ENCODE measurements around the gene CORIN. TPM values are rescaled to one million over a fixed set of nuclear protein-coding genes. Genes with fewer than 3 reads are reported as not detected.
A peak's percentile ranks its signal among the peaks of the same experiment; 100 is the strongest.

Gene CORIN
- polyA plus RNA-seq, 1 donor: 1.4 TPM

DNA sequence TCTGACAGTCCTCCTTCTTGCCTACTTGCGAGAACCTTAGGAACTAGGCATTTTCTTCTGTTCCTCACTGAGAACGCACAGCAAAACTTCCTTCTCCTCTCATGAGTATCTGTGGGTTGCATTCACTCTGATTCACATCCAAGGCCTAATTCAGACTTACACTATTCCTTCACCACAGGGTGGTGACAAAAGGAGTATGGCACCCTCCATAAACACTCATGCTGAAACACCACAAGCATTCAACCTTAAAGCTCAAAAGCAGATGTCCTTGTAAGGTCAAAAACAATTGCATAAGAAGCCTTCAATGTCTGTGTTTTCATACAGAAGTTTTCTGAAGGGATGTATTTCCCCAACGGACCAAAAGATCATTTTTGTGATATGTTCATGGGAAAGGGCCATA is 147.3 kb downstream of the CORIN start:
- DNase-seq (ENCODE audit: low read depth): no peak

DNA sequence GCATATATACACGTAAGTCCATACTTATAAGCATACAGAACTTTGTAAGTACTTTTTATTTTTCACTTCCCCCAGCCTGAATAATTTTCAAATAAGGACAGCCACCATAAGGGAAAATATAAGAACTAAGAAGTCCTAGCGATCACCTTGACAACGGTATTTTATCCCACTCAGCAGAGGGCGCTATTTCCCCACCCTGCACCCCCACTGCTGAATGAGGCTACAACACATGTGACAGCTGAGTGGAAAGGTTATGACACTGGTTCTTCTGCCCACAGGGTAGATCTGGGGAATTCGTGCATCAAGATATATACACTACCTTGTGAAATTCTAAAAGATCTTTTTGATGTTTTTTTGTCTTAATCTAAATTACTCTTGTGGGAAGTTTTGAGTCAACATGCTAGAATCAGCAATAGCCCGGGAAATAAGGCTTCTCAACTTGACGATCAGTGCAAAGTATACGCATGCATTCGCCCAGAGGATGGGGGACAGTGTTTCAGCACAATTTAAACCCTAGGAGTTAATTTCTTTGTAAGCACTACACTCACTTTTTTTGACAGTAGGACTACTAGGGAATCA is 151.5 kb downstream of the CORIN start:
- DNase-seq (ENCODE audit: low read depth): no peak

DNA sequence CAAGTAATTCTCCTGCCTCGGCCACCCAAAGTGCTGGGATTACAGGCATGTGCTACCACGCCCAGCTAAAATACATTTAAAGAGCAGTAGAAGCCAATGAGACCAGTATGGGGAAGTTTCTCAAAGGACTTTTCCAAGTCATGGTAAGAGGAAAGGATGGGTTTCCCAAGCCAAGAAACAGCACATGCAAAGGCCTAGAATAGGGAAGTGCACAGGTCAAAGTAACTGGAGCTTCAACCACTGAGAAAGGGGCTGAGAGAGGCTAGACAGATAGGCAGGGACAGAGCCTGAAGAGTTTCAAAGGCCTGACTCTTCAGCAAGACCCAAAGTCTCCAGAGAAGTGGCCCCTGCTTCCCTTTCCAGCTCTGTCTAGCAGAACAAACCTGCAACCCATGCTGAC is 162.1 kb downstream of the CORIN start:
- DNase-seq (ENCODE audit: low read depth): no peak

DNA sequence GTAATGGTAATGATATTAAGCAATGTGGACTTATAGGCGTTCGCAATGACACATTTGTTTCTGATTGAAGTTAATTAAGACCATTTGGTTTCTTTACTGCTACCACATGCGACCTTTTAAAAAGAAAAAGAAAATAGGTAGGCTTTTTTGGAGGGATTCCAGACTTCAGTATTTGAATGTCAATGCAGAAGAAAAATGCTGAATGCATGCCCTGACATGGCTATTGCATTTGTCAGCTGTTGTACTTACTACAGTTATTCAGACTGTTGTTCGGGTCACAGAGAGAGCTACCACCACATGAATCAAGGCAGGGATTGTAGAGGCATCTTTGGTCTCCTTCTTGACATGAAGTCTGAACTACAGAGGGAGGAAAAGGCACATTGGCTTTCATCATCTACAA is 163.7 kb downstream of the CORIN start:
- DNase-seq (ENCODE audit: low read depth): no peak

DNA sequence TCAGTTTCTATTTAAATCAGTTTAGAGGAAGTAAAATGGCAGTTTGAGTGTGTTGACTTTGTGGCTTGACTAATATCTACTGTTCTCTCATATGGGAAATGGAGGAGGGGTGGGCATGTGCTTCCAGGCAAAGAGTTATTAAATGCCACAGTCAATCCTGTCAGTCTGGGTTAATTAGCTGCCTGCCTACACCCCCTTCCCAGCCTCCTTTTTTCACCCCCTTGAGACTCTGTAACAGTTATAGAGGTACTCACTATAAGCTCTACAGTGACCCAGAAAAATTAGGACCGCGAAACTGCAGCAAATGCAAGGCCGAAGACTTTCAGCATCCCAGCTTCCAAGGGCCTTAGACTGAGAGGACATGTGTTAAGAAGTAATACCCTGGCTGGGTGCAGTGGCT is 165.2 kb downstream of the CORIN start:
- no peak for DNase-seq (ENCODE audit: low read depth)

DNA sequence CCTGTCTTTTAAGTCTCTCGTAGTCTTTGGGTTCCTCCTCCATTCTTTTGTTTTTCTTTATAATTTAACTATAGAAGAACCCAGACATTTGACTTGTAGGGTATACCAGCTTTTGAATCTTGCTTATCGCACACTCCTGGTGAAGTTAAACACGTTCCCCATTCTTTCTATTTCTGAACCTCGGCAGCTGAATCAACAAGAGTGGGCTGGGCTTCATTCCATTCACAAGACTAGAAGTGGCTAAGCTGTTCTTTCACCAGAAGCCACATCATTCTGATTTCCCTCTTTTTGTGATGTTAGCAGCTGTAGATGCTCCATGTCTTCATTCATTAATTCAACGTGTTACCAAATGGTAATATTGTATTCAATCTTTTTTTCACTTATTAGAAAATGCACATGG is 167.9 kb downstream of the CORIN start:
- DNase-seq (ENCODE audit: low read depth): no peak

DNA sequence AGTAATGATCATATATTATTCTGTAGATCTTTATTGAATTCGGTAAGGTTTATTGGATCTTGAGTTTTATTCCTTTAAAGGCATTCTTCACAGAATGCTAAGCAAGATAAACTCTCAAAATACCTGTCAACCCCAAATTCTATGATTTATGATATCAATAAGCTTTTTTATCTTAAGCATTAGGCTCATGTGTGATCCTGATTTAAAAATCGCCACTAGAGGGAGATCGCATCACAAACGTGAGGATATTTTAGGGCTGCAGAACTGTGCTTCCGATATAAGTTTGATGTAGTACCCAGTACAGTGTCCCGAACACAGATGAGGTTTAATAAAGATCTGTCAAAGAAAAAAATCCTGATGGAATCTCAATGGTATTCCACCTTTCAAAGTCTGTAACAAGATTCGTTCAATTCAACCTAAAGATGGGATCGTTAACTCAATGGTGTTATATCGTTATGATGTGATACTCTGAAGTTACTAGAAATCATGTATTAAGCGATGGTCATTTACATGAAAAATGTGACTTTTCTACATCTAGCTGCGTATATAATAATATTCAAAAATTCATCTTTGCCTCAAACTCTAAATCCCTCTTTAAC is 169.0 kb downstream of the CORIN start:
- DNase-seq (ENCODE audit: low read depth): peak; percentile 28

DNA sequence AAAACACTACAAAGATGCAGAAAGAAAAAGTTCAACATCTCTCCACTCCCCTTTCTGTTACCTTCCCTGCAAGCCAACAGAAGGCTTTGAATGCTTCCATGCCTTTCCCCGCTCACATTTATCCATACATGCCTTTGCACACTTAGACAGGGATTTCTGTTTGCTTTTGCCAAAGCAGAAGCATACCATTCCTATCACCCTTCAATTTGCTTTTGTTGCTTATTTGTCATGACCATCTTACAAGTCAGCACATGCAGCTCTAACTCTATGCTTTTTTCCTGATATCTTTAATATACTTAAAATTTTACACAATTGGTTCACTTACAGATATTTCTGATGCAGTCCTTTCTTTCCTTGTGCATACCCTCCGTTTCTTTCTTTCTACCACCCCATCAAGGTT is 169.6 kb downstream of the CORIN start:
- no peak for DNase-seq (ENCODE audit: low read depth)

DNA sequence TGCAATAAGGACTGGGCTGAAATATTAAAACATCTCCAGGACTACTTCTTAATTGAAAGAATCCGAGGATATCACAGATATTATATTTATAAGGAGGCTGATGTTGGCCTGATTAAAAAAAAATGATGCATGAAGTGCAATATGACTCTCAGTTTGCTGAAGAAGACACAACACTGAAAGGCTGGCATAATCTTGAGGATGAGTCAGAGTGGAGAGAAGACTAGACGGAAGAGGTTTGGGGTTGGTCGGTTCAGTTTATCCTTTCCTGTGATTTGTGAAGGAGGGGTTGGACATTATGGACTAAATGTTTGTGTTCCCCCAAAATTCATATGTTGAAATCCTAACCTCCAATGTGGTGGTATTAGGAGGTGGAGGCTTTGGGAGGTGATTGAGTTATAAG is 170.3 kb downstream of the CORIN start:
- DNase-seq (ENCODE audit: low read depth): no peak

DNA sequence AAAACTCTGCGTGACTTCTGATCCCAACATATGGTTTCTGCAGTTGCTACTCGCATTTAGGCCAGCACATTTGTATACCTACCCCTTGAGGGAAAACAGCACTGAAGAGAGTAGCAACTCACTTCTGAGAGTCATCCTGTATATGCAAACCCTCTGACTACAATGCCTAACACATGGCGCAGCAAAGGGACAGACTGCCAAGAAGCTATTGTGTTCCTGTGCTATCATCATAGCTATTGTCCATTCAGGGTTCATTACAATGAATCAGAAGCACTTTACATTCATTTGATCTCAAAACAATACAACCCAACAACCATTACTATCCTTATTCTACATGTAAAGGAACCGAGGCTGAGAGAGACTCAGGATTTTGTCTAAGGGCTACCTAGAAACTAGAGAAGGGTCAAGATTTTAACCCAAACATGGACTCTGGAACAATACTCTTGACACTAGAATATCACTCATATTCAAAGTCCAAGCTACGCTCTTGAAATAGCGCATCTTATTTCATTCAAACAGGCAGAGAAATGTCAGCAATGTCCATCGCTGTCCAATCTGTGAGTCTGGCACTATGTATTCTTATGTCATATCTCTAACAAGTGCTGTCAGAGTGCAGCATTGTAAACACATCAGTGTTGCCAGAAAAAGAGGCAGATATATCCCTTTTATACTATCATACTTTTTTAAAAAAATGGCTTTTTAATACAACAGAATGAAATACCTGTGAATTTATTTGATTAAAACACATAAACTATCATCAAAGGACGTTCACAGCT is 173.6 kb downstream of the CORIN start:
- no peak for DNase-seq (ENCODE audit: low read depth)

DNA sequence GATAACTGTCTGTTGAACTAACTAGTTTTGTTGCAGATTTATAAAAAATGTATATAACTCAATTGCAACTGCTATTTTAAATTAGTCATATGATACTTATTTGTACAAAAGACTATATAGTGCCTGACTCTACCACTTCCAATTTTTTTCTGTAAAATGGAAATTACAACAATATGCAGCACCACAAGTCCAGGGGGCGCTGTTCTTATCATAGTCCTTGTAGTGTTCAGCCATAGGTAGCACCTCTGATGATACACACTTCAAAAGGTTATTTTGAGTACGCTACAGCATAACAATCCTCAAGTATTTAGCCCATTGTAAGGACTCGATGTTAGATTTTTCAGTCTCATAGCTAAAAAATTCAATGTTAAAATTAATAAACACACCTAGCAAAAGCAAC is 174.9 kb downstream of the CORIN start:
- no peak for DNase-seq (ENCODE audit: low read depth)

DNA sequence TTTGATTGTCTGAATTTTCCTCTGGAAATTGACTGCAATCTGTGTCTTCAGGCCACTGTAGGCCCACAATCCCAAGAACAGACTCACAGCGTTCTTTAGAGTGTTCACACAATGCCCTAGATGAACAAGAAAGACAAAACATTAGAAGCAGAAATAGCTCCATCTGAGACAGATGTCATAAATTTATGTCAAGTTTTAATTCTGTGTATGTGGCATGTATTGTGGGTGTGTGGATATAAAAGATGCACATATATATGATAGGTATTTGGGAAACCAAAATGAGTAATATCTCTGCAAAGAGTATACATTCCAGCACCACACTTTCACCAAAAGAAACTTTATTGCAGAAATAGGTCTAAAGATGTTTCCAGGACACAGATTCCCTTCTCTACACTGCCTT is 176.1 kb downstream of the CORIN start:
- no peak for DNase-seq (ENCODE audit: low read depth)

DNA sequence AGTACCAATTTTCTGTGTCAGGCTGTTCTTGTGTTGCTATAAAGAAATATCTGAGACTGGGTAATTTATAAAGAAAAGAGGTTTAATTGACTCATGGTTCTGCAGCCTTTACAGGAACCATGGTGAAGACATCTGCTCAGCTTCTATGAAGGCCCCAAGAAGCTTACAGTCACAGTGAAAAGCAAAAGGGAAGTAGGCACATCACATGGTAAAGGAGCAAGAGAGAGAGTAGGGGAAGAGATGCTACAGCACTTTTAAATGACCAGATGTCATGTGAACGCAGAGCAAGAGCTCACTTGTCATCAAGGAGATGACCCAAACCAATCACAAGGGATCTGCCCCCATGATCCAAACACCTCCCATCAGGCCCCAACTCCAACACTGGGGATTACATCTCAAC is 178.5 kb downstream of the CORIN start:
- no peak for DNase-seq (ENCODE audit: low read depth)

DNA sequence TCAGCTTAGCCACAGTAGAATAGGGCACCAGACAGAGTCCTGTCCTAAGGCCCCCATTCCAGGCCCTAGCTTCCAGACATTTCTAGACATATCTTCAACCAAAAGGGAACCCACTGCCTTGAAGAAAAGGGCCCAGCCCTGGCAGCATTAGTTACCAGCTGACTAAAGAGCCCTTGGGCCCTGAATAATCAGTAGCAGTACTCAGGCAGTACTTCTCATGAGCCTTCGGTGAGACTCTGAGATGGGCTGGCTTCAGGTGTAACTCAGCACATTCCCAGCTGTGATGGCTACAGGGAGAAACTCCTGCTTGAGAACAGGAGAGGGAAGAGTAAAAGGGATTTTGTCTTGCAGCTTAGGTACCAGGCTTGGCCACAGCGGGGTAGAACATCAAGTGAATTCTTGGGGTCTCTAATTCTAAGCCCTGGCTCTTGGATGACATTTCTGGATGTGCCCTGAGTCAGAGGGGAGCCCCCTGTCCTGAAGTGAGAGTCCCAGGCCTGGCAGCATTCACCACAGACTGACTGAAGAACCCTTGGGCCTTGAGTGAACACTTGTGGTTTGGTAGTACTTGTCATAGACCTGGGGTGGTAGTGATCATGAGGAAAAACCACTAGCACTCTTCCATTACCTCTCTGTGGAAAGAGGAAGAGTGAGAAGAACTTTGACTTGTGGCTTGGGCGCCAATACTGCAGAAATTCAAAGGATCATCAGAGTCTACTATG is 182.7 kb downstream of the CORIN start:
- no peak for DNase-seq (ENCODE audit: low read depth)

DNA sequence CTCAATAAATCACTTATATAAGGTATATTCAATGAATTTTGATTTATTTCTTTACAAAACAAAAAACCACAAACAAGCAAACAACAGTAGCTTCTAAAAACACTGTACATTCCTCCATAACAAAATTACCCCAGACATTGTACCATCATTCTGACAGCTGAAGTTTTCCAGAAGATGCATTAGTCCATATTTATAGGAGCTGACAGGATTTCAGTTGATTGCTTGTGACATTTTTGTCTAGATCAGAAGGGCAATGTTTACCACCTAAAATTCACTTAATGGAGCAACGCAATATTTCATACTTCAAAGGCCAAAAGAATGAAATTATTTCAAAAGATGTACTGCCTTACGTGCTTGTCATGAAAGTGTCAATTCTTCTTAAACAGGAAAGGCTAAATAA is 185.8 kb downstream of the CORIN start:
- DNase-seq (ENCODE audit: low read depth): no peak

DNA sequence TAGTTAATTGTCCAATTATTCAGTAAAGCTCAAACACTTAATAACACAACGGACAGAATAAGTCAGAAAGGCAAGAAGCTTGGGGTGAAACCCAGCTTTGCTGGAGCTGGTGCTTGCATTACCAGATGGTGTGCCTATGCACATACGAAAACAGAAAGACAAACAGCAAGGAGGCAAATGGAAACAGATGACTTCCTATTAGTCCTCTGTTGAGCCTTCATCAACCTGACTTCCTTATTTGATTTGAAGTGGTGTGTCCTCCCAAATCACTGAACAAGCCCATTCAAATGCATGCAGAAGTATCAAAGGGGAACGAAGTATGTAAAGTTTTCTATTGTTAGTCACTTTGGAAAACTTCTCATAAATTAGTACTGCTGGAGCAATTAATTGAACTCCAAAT is 186.6 kb downstream of the CORIN start:
- DNase-seq (ENCODE audit: low read depth): no peak

DNA sequence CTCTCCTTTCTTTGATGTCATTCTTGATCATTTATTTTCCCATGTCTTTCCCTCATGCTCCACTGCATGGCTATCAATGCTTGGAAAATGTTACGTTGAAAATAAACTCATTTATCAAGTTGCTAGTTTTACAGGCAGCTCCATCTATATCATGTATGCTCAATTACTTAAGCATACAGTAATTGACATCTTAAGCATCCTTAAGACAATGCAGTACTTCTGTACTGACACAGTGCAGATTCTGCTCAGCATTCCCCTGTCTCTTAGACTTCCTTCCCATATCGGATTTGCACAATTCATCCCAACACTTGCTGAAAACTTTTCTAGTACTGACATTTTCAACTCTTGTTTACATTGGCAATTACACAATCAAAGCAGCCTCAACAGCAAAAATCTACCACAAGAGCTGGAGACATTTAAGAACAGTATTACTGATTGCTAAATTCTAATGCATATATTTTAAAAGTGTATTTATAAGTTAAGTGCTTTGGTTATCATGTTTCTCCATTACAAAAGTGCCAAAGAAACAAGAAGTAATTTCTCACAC is 187.2 kb downstream of the CORIN start:
- no peak for DNase-seq (ENCODE audit: low read depth)

DNA sequence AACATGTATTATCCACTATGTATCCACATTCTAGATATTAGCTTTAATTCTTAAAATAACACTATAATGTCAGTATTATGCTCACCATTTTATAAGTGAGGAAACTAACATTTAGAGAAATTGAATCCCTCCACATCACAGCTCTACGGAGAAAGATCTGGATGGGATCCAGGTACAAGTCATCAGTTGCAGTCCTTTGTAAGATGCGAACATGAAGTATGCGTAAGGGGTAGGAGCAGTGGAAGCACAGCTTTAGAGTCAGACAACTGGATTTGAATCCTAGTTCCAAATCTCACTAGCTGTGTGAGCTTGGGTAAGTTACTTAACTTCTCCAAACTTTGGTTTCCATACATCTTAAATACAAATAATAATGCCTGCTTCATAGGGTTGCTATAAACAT is 190.3 kb downstream of the CORIN start:
- no peak for DNase-seq (ENCODE audit: low read depth)

DNA sequence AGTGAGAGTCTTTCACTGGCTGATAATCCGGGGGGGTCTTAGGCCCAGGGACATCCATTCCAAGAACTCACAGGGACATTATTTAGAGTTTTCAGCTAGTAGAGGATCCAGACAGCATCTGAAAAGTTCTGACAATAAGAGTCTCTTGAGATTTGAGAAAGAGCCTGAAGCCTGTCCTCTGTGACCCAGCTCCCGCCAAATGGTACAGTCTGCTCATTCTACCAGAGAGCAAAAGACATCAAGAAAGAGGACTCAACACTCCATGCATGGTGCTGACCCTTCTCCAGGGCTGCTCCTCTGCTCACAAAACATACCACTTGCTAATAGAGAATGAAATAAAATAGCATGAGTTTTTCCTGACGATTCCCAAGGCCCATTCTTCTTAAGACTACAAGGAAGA is 190.8 kb downstream of the CORIN start:
- DNase-seq (ENCODE audit: low read depth): no peak

DNA sequence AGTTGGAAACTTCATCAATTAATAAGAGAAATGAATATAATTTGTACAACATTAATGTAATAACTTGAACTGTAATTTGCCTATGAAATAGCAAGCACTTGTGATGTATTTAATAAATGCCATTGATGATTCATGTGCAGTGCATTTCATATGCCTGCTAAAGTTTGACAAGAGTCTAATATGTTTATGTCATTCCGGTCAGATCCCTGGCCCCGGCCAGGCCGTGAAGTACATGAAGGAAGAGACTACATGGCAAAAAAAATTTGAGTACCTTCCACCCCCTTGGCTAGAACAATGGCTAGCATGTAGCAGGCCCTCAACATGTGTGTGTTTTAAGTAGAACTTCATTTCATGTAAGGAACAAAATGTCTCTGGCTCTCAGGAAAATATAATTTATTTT is 191.5 kb downstream of the CORIN start:
- DNase-seq (ENCODE audit: low read depth): no peak

DNA sequence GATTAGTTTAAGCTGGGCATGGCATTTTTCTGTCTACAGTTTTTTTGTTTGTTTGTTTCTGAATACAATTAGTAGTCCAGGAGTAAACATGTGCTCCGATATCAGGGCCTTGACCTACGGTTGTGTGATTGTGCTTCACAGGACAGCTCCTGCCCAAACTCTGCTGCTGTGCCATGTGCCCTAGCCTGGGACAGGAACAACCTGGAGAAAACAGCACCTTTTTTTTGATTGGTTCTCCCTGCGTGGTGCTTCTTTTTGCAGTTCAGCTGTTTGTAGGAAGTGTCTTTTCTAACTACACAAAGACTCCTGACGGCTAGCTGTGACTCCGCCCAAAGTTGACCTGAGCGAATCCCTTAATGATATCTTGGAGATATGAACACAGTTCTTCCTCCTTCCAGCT is 194.0 kb downstream of the CORIN start:
- no peak for DNase-seq (ENCODE audit: low read depth)

DNA sequence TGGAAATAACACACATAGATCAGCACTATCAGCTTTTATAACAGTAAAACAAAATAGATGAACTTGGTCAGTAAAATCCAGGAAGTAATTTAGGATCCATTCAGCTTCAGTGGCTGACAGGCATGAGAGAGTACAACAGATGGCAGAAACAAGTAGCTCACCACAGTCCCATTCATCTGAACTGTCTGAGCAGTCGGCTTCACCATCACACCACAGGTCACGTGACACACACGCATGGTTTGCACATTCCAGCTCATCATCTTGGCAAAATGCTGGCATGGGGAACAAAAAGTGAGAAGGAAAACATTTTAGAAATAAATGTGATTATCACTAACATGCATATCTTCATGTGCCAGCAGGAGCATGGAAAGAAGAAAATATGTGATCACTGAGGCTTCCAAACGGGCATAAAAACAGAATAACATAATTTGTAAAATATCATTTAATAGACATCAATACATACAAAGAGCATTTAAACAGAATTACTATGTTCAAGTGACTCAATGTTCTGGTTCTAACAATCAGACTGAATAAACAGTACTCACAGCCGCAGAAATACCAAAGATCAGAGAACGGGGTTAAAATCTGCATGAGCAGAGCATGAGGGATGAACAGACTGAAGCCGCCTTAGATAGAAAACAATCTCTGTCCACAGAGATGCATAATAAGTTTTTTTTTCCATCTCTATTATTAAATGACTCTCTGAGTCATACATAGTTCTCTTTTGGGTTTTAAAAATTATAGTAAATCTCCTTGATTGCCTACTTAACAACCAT is 194.7 kb downstream of the CORIN start:
- no peak for DNase-seq (ENCODE audit: low read depth)

Data from forelimb muscle (tissue), 1 donor.